H1 (cell line): ENCODE data around the gene ATP5F1E. TPM values are rescaled to one million over a fixed set of nuclear protein-coding genes. Genes with fewer than 3 reads are reported as not detected.

Experiments
- CTCF ChIA-PET: fragments of 300-600 bp; sonication (Branson Sonifier 250); formaldehyde crosslinking; loops from one replicate; lab custom pipeline; 2021; ENCODE audit not compliant: partially characterized antibody; lab: Charles Lee
- POLR2A ChIA-PET: fragments of 300-600 bp; sonication (Branson Sonifier 250); formaldehyde crosslinking; loops from one replicate; lab custom pipeline; 2021; ENCODE audit warnings: inconsistent platforms; ENCODE audit not compliant: partially characterized antibody; lab: Charles Lee
- DNase-seq, 2 experiments: peaks; one replicate each; pipeline versions ENCODE4 v3.0.0 to v3.0.0-alpha.2; 2010 to 2022; ENCODE audit warnings: low spot score in 2 of 2, low read depth in 1 of 2, mixed read lengths in 1 of 2
- FAIRE-seq: peaks from 2 replicates; lab custom pipeline; 2011; peaks lifted over from hg19 to GRCh38; lab: Jason Lieb, UNC
- H2AFZ ChIP-seq: 2 replicates; pipeline ENCODE4 v1.8.1; 2012; ENCODE audit warnings: low read length, inconsistent platforms
- H2AK5ac ChIP-seq: 2 replicates; pipeline ENCODE4 v1.6.1; 2013; ENCODE audit warnings: low read depth, low read length
- H2BK120ac ChIP-seq: replicated peaks from 2 replicates; pipeline ENCODE3; 2013; ENCODE audit warnings: low read depth, low read length, inconsistent platforms
- H2BK12ac ChIP-seq: 2 replicates; pipeline ENCODE4 v1.6.1; 2013; ENCODE audit warnings: low read depth, low read length
- H2BK15ac ChIP-seq: 2 replicates; pipeline ENCODE4 v1.6.1; 2013; ENCODE audit warnings: low read length
- H2BK20ac ChIP-seq: 2 replicates; pipeline ENCODE4 v1.6.1; 2013; ENCODE audit warnings: low read length
- H2BK5ac ChIP-seq: 2 replicates; pipeline ENCODE4 v1.6.1; 2013; ENCODE audit warnings: low read depth, low read length
- H3K14ac ChIP-seq: 2 replicates; pipeline ENCODE4 v1.6.1; 2013; ENCODE audit warnings: inconsistent platforms; ENCODE audit not compliant: insufficient read length
- H3K18ac ChIP-seq: 2 replicates; pipeline ENCODE4 v1.6.1; 2013; ENCODE audit warnings: low read length; ENCODE audit errors: extremely low read depth
- H3K23ac ChIP-seq: 2 replicates; pipeline ENCODE4 v1.6.1; 2013; ENCODE audit warnings: inconsistent platforms; ENCODE audit not compliant: insufficient read length
- H3K23me2 ChIP-seq: 2 replicates; pipeline ENCODE4 v1.6.1; 2013; ENCODE audit warnings: low read depth, low read length
- H3K27ac ChIP-seq: 2 replicates; pipeline ENCODE4 v1.6.1; 2011; ENCODE audit warnings: low read depth, low read length, inconsistent platforms
- H3K27me3 ChIP-seq, 4 experiments: replicated peaks in 1 of 4; 1 replicate in 1 of 4; 2 replicates in 3 of 4; pipeline versions ENCODE4 v1.6.1 to v1.8.1; 2011 to 2013; ENCODE audit warnings: low read length in 3 of 4, mild to moderate bottlenecking in 3 of 4, inconsistent platforms in 2 of 4, mixed read lengths in 2 of 4, moderate library complexity in 1 of 4; ENCODE audit not compliant: control insufficient read depth in 3 of 4, insufficient read depth in 3 of 4; ENCODE audit errors: extremely low read depth in 1 of 4
- H3K36me3 ChIP-seq, 4 experiments: 2 replicates each; pipeline versions ENCODE4 v1.6.1 to v1.8.1; 2011 to 2013; ENCODE audit warnings: mild to moderate bottlenecking in 4 of 4, low read length in 3 of 4, moderate library complexity in 2 of 4, control low read depth in 1 of 4, inconsistent platforms in 1 of 4; ENCODE audit not compliant: insufficient read depth in 4 of 4, control insufficient read depth in 2 of 4
- H3K4ac ChIP-seq: replicated peaks from 2 replicates; pipeline ENCODE3; 2013; ENCODE audit warnings: low read length, low read depth, mixed read lengths, inconsistent platforms; ENCODE audit not compliant: insufficient read length
- H3K4me1 ChIP-seq, 4 experiments: replicated peaks in 1 of 4; 1 replicate in 1 of 4; 2 replicates in 3 of 4; pipeline versions ENCODE4 v1.6.1 to v1.8.1; 2011 to 2013; ENCODE audit warnings: low read length in 3 of 4, inconsistent platforms in 2 of 4, mixed read lengths in 1 of 4; ENCODE audit not compliant: insufficient read depth in 4 of 4, control insufficient read depth in 3 of 4
- H3K4me2 ChIP-seq, 2 experiments: 2 replicates each; pipeline versions ENCODE4 v1.6.1 to v1.8.1; 2011 to 2013; ENCODE audit warnings: low read depth in 2 of 2, low read length in 2 of 2, control low read depth in 1 of 2, inconsistent platforms in 1 of 2, mild to moderate bottlenecking in 1 of 2; ENCODE audit not compliant: insufficient read depth in 1 of 2
- H3K4me3 ChIP-seq, 4 experiments: fragments of 200-600, 300-600 bp in 1 of 4; sonication (generic), shearing (Covaris generic), sonication (Bioruptor Twin) in 1 of 4; 2 replicates each; pipeline versions ENCODE4 v1.5.1 to v1.8.1; 2011 to 2016; ENCODE audit warnings: low read length in 4 of 4, low read depth in 3 of 4, control low read depth in 2 of 4, inconsistent platforms in 2 of 4, mild to moderate bottlenecking in 2 of 4, mixed read lengths in 1 of 4, moderate library complexity in 1 of 4; ENCODE audit not compliant: insufficient read depth in 2 of 4; ENCODE audit errors: extremely low read depth in 1 of 4
- H3K56ac ChIP-seq: replicated peaks from 2 replicates; pipeline ENCODE3; 2013; ENCODE audit warnings: low read depth, mild to moderate bottlenecking, mixed read lengths, low read length, inconsistent platforms; ENCODE audit not compliant: insufficient read length
- H3K79me1 ChIP-seq: 2 replicates; pipeline ENCODE4 v1.6.1; 2013; ENCODE audit warnings: low read depth, low read length, control low read depth
- H3K79me2 ChIP-seq, 2 experiments: 2 replicates each; pipeline versions ENCODE4 v1.6.1 to v1.8.1; 2012 to 2013; ENCODE audit warnings: low read length in 2 of 2, mild to moderate bottlenecking in 2 of 2, inconsistent platforms in 1 of 2; ENCODE audit not compliant: insufficient read depth in 2 of 2, control insufficient read depth in 1 of 2
- H3K9ac ChIP-seq, 4 experiments: replicated peaks in 1 of 4; 1 replicate in 1 of 4; 2 replicates in 3 of 4; pipeline versions ENCODE4 v1.6.1 to v1.8.1; 2011 to 2013; ENCODE audit warnings: low read depth in 3 of 4, low read length in 3 of 4, control low read depth in 2 of 4, mild to moderate bottlenecking in 2 of 4, moderate library complexity in 2 of 4, inconsistent platforms in 1 of 4; ENCODE audit errors: extremely low read depth in 1 of 4
- H3K9me3 ChIP-seq, 2 experiments: 2 replicates each; pipeline versions ENCODE4 v1.6.1 to v1.8.1; 2012 to 2013; ENCODE audit warnings: mild to moderate bottlenecking in 2 of 2, moderate library complexity in 2 of 2, control low read depth in 1 of 2, inconsistent platforms in 1 of 2, low read depth in 1 of 2, low read length in 1 of 2, mixed read lengths in 1 of 2; ENCODE audit not compliant: insufficient read depth in 2 of 2
- H4K20me1 ChIP-seq, 2 experiments: replicated peaks in 1 of 2; 2 replicates each; pipeline versions ENCODE3 to v1.8.1; 2011 to 2013; ENCODE audit warnings: inconsistent platforms in 2 of 2, low read length in 2 of 2, mild to moderate bottlenecking in 1 of 2; ENCODE audit not compliant: insufficient read depth in 2 of 2, control insufficient read depth in 1 of 2
- H4K5ac ChIP-seq: 2 replicates; pipeline ENCODE4 v1.6.1; 2013; ENCODE audit warnings: low read length, low read depth, mixed read lengths, inconsistent platforms; ENCODE audit not compliant: insufficient read length
- H4K8ac ChIP-seq: 2 replicates; pipeline ENCODE4 v1.8.0; 2013; ENCODE audit warnings: mild to moderate bottlenecking, moderate library complexity, low read length, inconsistent platforms; ENCODE audit not compliant: insufficient read depth; ENCODE audit errors: extremely low read depth
- H4K91ac ChIP-seq: replicated peaks from 2 replicates; pipeline ENCODE3; 2013; ENCODE audit warnings: low read length, mixed read lengths, inconsistent platforms; ENCODE audit not compliant: insufficient read length
- ATF2 ChIP-seq: IDR thresholded peaks from 2 replicates; pipeline ENCODE4 v1.6.1; 2012; ENCODE audit warnings: low read length, inconsistent platforms
- EZH2 ChIP-seq: fragments of 200-600 bp; sonication (generic); IDR thresholded peaks from 2 replicates; pipeline ENCODE4 v1.7.1; 2012; ENCODE audit warnings: low read depth, mild to moderate bottlenecking, moderate library complexity, low read length, inconsistent platforms; ENCODE audit not compliant: severe bottlenecking
- GTF2F1 ChIP-seq: IDR thresholded peaks from 2 replicates; pipeline ENCODE4 v1.6.1; 2012; ENCODE audit warnings: low read depth, low read length, improper control_type of control experiment, borderline replicate concordance
- KDM4A ChIP-seq: IDR thresholded peaks from one replicate; pipeline ENCODE4 v1.7.1; 2012; ENCODE audit warnings: low read depth, mild to moderate bottlenecking, moderate library complexity, low read length, inconsistent platforms; ENCODE audit not compliant: severe bottlenecking
- WGBS, 2 experiments: shearing (Covaris generic) in 1 of 2; methylation state at CpG; one replicate each; pipeline versions ENCODE4 v1.1.6 to v1.1.7; 2013 to 2015; ENCODE audit warnings: low lambda C conversion rate in 2 of 2, mixed read lengths in 2 of 2, inconsistent platforms in 1 of 2, low coverage in 1 of 2, missing lambda C conversion rate in 1 of 2; ENCODE audit not compliant: insufficient replicate concordance in 2 of 2, insufficient coverage in 1 of 2, insufficient read length in 1 of 2; ENCODE audit errors: extremely low coverage in 1 of 2, missing lambda C conversion rate in 1 of 2; 5-methylcytosine and 5-hydroxymethylcytosine counted together
- polyA plus RNA-seq, 7 experiments: library from polyadenylated mRNA; depleted of rRNA in 3 of 7; stranded (reverse) in 5 of 7; unstranded in 2 of 7; fragments of >200 nt in 5 of 7; fragments of 200-250 nt in 2 of 7; gene quantifications; 1 replicate in 5 of 7; 2 replicates in 1 of 7; 4 replicates in 1 of 7; pipeline versions ENCODE4 v1.2.1 to v1.2.3, GENCODE V29; 2011 to 2013; ENCODE audit warnings: missing spikeins in 2 of 7, mixed read lengths in 2 of 7
- total RNA-seq: library from RNA; stranded (reverse); fragmentation: NEBNext Ultra II Directional; extraction: Animal tissue kit (Norgen Biotek cat#: 25700); gene quantifications from 2 replicates; pipeline ENCODE4 v1.2.1, GENCODE V29; 2021

The ATP5F1E gene
- total and polyA plus RNA-seq, 2 of the 8 experiments (the other 6 are each of a cell fraction or from before 2014, with no cell fraction given), result 15.7 to 47.8 TPM

- Histone ChIP-seq H4K5ac (no peak overlapping the region), H3K4me3 (no peak overlapping the region)
- DNase-seq, result no peak
Observed at GRCh38 chr20:59004763-59005522, 27.2 kb downstream of the ATP5F1E start.

More at GRCh38 chr20:59004763-59005522, 27.2 kb downstream of the ATP5F1E start:
- Histone ChIP-seq H3K14ac (no peak overlapping the region), H3K36me3 (no peaks in the 10 kb centered on the region), H3K79me2 (no peaks in the 10 kb centered on the region), H3K27me3 (peaks cover 0 to 12% (median 5%) of the 10 kb centered on the region in 4 experiments; a peak in 3 of 7 replicates), H2BK5ac (no peak overlapping the region), H3K9me3 (no peaks in the 10 kb centered on the region), H4K20me1 (peaks cover 0 to 6% of the 10 kb centered on the region in 2 experiments), H4K8ac (no peak overlapping the region), H3K23me2 (peaks cover 2% of the 10 kb centered on the region; the same call in 1 of the 2 replicates), H2BK20ac (no peak overlapping the region), H3K4ac (no peak overlapping the region), H3K27ac (no peak overlapping the region), H3K79me1 (no peaks in the 10 kb centered on the region), H2BK12ac (no peak overlapping the region), H4K91ac (no peak overlapping the region), H2AK5ac (no peak overlapping the region), H2BK120ac (no peak overlapping the region), H3K56ac (peak overlapping the region; percentile 26), H3K9ac (no peak overlapping the region), H2BK15ac (0 out of 2 replicates have a peak overlapping the region, but pooled peaks have one; percentile 29), H3K4me2 (no peak overlapping the region), H2AFZ (no peak overlapping the region), H3K18ac (no peak overlapping the region), H3K4me1 (peaks cover 0 to 8% (median 5%) of the 10 kb centered on the region in 4 experiments; a peak in 3 of 7 replicates), H3K23ac (no peak overlapping the region)
- WGBS, 2 experiments, result 85% methylated on average over 17 of the region's 17 CpGs; no CpG with 5 or more reads in 1 of the 2 experiments
- TF ChIP-seq KDM4A, result no peak
- no peak for TF ChIP-seq ATF2
- no peak for TF ChIP-seq GTF2F1
- TF ChIP-seq EZH2, result no peak
- CTCF ChIA-PET, result interaction anchor here (1.2 kb wide), 1 partner anchor 122 kb away, joined by 4 read pairs; no protein-coding TSS in a partner anchor
- POLR2A ChIA-PET, result interaction anchor here (0.6 to 1.4 kb wide), 4 partner anchors 12 to 18 kb away, joined by 3 read pairs; no protein-coding TSS in a partner anchor
- FAIRE-seq, result no peak
